HK-2 (cell line): ENCODE data around the gene SCN5A.

Experiments
- DNase-seq: peaks from one replicate; pipeline ENCODE4 v3.0.0-alpha.2; 2018; ENCODE audit not compliant: unreplicated experiment

The SCN5A gene

DNA sequence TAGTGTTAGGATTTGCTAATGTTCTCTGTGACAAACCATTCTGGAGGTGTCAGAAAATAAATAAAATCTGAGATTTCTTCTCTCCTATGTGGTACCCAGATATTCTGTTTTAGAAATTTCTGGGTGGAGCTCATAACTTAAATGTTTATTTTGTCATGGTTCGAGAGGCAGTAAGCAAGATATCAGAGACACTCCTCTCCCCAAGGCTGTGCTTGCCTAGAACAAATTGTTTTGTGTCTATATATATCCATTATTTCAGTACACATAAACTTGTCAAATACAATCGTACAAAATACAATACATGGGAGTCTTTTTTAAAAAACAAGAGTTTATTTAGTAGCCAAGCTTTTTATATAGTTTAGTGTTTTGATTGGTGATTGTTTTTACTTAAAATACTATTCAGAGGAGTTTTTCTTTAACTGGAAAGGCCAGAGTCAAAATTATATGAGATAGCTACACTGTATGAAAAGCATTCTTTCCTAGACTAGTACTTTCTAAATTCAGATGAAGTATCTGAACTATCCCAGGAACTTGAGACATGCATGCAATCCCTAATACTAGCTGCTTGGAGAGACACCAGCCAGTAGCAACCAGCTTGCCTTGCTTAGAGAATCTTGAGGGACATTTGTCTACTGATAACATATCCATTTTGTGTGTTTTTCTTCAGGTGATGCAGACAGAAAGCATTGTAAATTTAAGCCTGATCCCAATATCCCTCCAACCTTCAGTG, 148.6 kb downstream of the SCN5A start:
- DNase-seq = no peak
